Neuronal stem cell (in vitro differentiated cells): ENCODE results near the gene FCRLB.

Experiments
- DNase-seq: peaks from one replicate; pipeline ENCODE4 v3.0.0-alpha.2; 2013; ENCODE audit warnings: low spot score
- H2AFZ ChIP-seq: one replicate; pipeline ENCODE4 v1.6.1; 2013; ENCODE audit warnings: mild to moderate bottlenecking, low read length, inconsistent platforms
- H2AK5ac ChIP-seq: 2 replicates; pipeline ENCODE4 v1.6.1; 2013; ENCODE audit warnings: low read depth, mild to moderate bottlenecking, inconsistent platforms, low read length, moderate library complexity, mixed read lengths
- H2BK120ac ChIP-seq: 2 replicates; pipeline ENCODE4 v1.6.1; 2013; ENCODE audit warnings: low read depth, mild to moderate bottlenecking, inconsistent platforms, low read length, moderate library complexity, mixed read lengths
- H2BK12ac ChIP-seq: one replicate; pipeline ENCODE4 v1.6.1; 2013; ENCODE audit warnings: low read length, inconsistent platforms
- H2BK15ac ChIP-seq: 2 replicates; pipeline ENCODE4 v1.6.1; 2013; ENCODE audit warnings: mild to moderate bottlenecking, low read length, inconsistent platforms, mixed read lengths
- H2BK5ac ChIP-seq: one replicate; pipeline ENCODE4 v1.6.1; 2013; ENCODE audit warnings: inconsistent platforms, mild to moderate bottlenecking, low read length, moderate library complexity
- H3K14ac ChIP-seq: one replicate; pipeline ENCODE4 v1.6.1; 2013; ENCODE audit warnings: low read length, inconsistent platforms
- H3K18ac ChIP-seq: 2 replicates; pipeline ENCODE4 v1.6.1; 2013; ENCODE audit warnings: low read length, inconsistent platforms
- H3K23ac ChIP-seq: 2 replicates; pipeline ENCODE4 v1.6.1; 2013; ENCODE audit warnings: low read depth, mild to moderate bottlenecking, mixed read lengths, low read length, inconsistent platforms; ENCODE audit not compliant: poor library complexity
- H3K27ac ChIP-seq: replicated peaks from 3 replicates; pipeline ENCODE4 v1.5.1; 2013; ENCODE audit warnings: low read length, inconsistent platforms
- H3K27me3 ChIP-seq, 3 experiments: 2 replicates each; pipeline ENCODE4 v1.6.1; 2013; ENCODE audit warnings: low read length in 3 of 3, mild to moderate bottlenecking in 2 of 3, inconsistent platforms in 1 of 3, low read depth in 1 of 3, mixed read lengths in 1 of 3, moderate library complexity in 1 of 3; ENCODE audit not compliant: control insufficient read depth in 3 of 3, insufficient read depth in 3 of 3
- H3K36me3 ChIP-seq, 2 donors: replicated peaks in 1 of 2; 2 replicates each; pipeline ENCODE4 v1.6.1; 2013; ENCODE audit warnings: low read length in 2 of 2; ENCODE audit not compliant: control insufficient read depth in 2 of 2, insufficient read depth in 2 of 2
- H3K4ac ChIP-seq: 2 replicates; pipeline ENCODE4 v1.6.1; 2013; ENCODE audit warnings: inconsistent platforms, mild to moderate bottlenecking, low read length, moderate library complexity
- H3K4me1 ChIP-seq, 2 donors: 1 replicate in 1 of 2; 2 replicates in 1 of 2; pipeline ENCODE4 v1.6.1; 2013; ENCODE audit warnings: low read length in 2 of 2, low read depth in 1 of 2; ENCODE audit not compliant: control insufficient read depth in 2 of 2, insufficient read depth in 1 of 2
- H3K4me2 ChIP-seq: one replicate; pipeline ENCODE4 v1.6.1; 2013; ENCODE audit warnings: mild to moderate bottlenecking, low read length, inconsistent platforms; ENCODE audit not compliant: insufficient read depth, poor library complexity, severe bottlenecking
- H3K4me3 ChIP-seq, 2 donors: 2 replicates each; pipeline ENCODE4 v1.5.1; 2013; ENCODE audit warnings: low read length in 2 of 2, mild to moderate bottlenecking in 2 of 2, inconsistent platforms in 1 of 2, moderate library complexity in 1 of 2
- H3K79me1 ChIP-seq: one replicate; pipeline ENCODE4 v1.6.1; 2013; ENCODE audit warnings: low read depth, mild to moderate bottlenecking, inconsistent platforms, low read length, moderate library complexity
- H3K9ac ChIP-seq: one replicate; pipeline ENCODE4 v1.6.1; 2013; ENCODE audit warnings: mild to moderate bottlenecking, low read depth, low read length, inconsistent platforms; ENCODE audit not compliant: poor library complexity
- H3K9me3 ChIP-seq, 2 donors: replicated peaks in 1 of 2; 2 replicates each; pipeline versions ENCODE3 to v1.6.1; 2013; ENCODE audit warnings: low read length in 2 of 2, mild to moderate bottlenecking in 2 of 2, inconsistent platforms in 1 of 2, low read depth in 1 of 2, mixed read lengths in 1 of 2, moderate library complexity in 1 of 2; ENCODE audit not compliant: control insufficient read depth in 2 of 2, insufficient read depth in 1 of 2
- H4K8ac ChIP-seq: one replicate; pipeline ENCODE4 v1.6.1; 2013; ENCODE audit warnings: low read depth, mild to moderate bottlenecking, inconsistent platforms, low read length, moderate library complexity
- H4K91ac ChIP-seq: one replicate; pipeline ENCODE4 v1.6.1; 2013; ENCODE audit warnings: low read length, low read depth, mild to moderate bottlenecking, inconsistent platforms; ENCODE audit not compliant: poor library complexity
- WGBS, 2 donors: extraction: QIAGEN DNeasy Blood & Tissue Kit; methylation state at CpG; one replicate each; pipeline ENCODE4 v1.1.7; 2013; ENCODE audit warnings: missing lambda C conversion rate in 2 of 2, mixed read lengths in 1 of 2; ENCODE audit not compliant: insufficient read length in 2 of 2, insufficient replicate concordance in 1 of 2; ENCODE audit errors: extremely low coverage in 2 of 2; 5-methylcytosine and 5-hydroxymethylcytosine counted together

FCRLB gene

DNA sequence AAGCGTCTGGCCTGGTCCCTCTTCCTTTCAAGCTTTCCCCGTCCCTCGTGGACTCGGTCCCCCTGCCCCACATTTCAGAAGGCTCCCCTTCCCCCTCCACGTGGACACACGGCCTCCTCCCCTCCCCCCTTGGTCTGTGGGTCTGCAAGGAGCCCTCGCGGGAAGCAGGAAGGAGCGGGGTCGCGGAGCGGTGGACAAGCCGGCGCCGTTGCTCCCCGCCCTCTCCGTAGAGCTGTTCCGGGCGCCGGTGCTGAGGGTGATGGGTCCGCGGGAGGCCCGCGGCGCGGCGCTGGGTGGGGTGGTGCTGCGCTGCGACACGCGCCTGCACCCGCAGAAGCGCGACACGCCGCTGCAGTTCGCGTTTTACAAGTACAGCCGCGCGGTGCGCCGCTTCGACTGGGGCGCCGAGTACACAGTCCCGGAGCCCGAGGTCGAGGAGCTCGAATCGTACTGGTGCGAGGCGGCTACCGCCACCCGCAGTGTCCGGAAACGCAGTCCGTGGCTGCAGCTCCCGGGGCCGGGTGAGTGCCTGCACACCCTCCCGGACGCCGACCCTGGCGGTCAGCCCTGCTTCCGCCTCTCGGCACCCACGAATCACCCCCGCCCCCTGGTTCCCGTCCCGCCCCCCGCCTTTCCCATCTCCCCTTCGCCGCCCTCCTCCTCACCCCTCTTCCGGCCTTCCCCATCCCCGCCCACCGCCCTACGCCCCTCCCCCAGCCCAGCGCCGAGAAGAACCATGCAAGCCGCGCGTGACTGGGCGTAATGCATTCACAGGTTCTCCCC lies 5.3 kb downstream of the FCRLB start:
- no CpG with 5 or more reads among the region's 83 CpGs for WGBS, 2 donors
- Histone ChIP-seq H3K27ac (no peak overlapping the region), H4K91ac (no peak overlapping the region), H2AFZ (peak overlapping the region; percentile 91), H3K4ac (peak overlapping the region; percentile 31), H3K14ac (peak overlapping the region; percentile 94), H3K79me1 (no peaks in the 10 kb centered on the region), H3K27me3 (peaks cover 0 to 60% (median 18%) of the 10 kb centered on the region in 3 experiments), H2BK5ac (peak overlapping the region; percentile 85), H2BK15ac (peak overlapping the region; percentile 62), H3K23ac (peak overlapping the region; percentile 96), H2BK12ac (peak overlapping the region; percentile 67), H3K18ac (peak overlapping the region; percentile 99), H4K8ac (no peak overlapping the region), H3K4me1 (peaks cover 3 to 4% of the 10 kb centered on the region in 2 donors), H3K9me3 (no peaks in the 10 kb centered on the region), H3K4me3 (peak overlapping the region; percentile 76 to 92), H3K36me3 (no peaks in the 10 kb centered on the region), H2AK5ac (no peak overlapping the region), H3K4me2 (peak overlapping the region; percentile 92), H3K9ac (peak overlapping the region; percentile 96), H2BK120ac (no peak overlapping the region)
- peak; percentile 79 for DNase-seq

DNA sequence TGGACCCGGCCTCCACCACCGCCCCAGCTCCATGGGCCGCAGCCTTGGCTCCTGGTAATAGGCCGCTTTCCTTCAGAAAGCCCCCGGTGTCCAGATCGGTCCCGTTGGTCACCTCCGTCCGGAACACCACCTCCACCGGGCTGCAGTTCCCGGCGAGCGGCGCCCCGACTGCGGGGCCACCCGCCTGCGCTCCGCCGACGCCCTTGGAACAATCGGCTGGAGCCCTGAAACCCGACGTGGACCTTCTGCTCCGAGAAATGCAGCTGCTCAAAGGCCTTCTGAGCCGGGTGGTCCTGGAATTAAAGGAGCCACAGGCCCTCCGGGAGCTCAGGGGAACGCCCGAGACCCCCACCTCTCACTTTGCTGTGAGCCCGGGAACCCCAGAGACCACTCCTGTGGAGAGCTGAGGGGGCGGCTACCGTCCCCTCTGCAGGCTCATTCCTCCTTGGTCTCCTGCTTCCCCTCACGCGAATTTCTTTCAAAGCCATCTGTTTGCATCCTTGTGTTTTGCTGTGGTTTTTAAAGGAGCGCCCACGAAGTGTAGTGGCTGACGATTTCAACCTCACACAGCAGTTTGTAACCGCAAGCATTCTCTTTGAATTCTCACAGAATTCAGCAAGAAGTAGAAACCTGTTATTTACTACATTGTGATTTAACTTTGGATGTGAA lies 6.0 kb downstream of the FCRLB start:
- H3K9me3 ChIP-seq = no peaks in the 10 kb centered on the region
- peak overlapping the region; percentile 71 for H3K4me2 ChIP-seq
- peak overlapping the region; percentile 91 for H2AFZ ChIP-seq
- peaks cover 3 to 4% of the 10 kb centered on the region in 2 donors for H3K4me1 ChIP-seq
- peak overlapping the region; percentile 96 for H3K23ac ChIP-seq
- H3K18ac ChIP-seq = peak overlapping the region; percentile 99
- no peak overlapping the region for H4K8ac ChIP-seq
- H2BK5ac ChIP-seq = peak overlapping the region; percentile 85
- H2BK120ac ChIP-seq = no peak overlapping the region
- no peaks in the 10 kb centered on the region for H3K36me3 ChIP-seq
- WGBS, 2 donors = no CpG with 5 or more reads among the region's 38 CpGs
- H3K4me3 ChIP-seq = peak overlapping the region; percentile 76 to 92
- H3K27ac ChIP-seq = peak overlapping the region; percentile 38
- H3K9ac ChIP-seq = peak overlapping the region; percentile 91
- no peak overlapping the region for H2BK12ac ChIP-seq
- H2AK5ac ChIP-seq = peak overlapping the region; percentile 40
- H3K14ac ChIP-seq = no peak overlapping the region
- H3K79me1 ChIP-seq = no peaks in the 10 kb centered on the region
- H3K27me3 ChIP-seq = peaks cover 0 to 59% (median 18%) of the 10 kb centered on the region in 3 experiments
- DNase-seq = no peak
- H3K4ac ChIP-seq = peak overlapping the region; percentile 27
- H2BK15ac ChIP-seq = peak overlapping the region; percentile 62
- H4K91ac ChIP-seq = no peak overlapping the region

DNA sequence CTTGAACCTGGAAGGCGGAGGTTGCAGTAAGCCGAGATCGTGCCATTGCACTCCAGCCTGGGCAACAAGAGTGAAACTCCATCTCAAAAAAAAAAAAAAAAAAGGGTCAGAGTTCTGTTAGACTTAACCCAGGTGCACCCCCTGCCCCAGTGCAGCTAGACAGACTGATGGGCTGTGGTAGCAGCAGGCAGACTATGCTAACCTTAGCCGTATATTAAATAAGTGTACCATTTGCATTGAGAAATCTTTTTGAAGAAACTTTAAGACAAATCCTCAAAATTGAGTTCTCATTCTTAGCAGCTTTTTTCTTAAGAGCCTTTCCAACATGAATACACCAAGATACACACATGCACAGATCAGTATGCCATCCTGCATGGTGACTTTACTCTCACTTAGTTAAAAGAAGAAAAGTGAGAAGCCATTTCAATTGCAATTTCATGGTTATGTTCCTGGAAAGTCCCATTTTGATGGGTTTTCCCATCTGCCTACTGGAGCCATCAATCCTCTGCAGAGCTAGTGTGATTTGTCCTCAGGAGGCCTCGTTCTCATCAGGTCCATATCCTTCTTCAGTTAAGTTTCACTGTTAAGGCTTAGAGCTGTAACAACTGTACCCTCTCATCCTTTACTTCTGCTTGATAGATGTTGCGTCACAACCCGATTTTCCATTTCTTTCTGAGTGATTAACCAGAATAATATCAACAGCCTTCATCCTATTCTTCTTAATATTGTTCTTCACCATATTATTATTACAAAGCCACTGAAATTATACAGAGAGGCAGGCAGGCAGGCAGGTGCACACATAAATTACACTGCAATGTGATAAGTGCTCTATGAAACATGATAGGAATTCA lies 7.3 kb downstream of the FCRLB start:
- H2BK15ac ChIP-seq = no peak overlapping the region
- H3K4ac ChIP-seq = no peak overlapping the region
- no peaks in the 10 kb centered on the region for H3K36me3 ChIP-seq
- no peak overlapping the region for H2BK120ac ChIP-seq
- no peaks in the 10 kb centered on the region for H3K9me3 ChIP-seq
- no peak overlapping the region for H4K8ac ChIP-seq
- no peak overlapping the region for H3K4me3 ChIP-seq
- H3K79me1 ChIP-seq = no peaks in the 10 kb centered on the region
- no peak for DNase-seq
- WGBS, 2 donors = no CpG with 5 or more reads among the region's 7 CpGs
- H3K27me3 ChIP-seq = peaks cover 0 to 63% (median 18%) of the 10 kb centered on the region in 3 experiments
- no peak overlapping the region for H2BK5ac ChIP-seq
- H3K18ac ChIP-seq = no peak overlapping the region
- H2AFZ ChIP-seq = no peak overlapping the region
- H4K91ac ChIP-seq = no peak overlapping the region
- H2AK5ac ChIP-seq = no peak overlapping the region
- peaks cover 3 to 4% of the 10 kb centered on the region in 2 donors for H3K4me1 ChIP-seq
- H2BK12ac ChIP-seq = no peak overlapping the region
- no peak overlapping the region for H3K14ac ChIP-seq
- no peak overlapping the region for H3K9ac ChIP-seq
- no peak overlapping the region for H3K27ac ChIP-seq
- H3K23ac ChIP-seq = no peak overlapping the region
- no peak overlapping the region for H3K4me2 ChIP-seq
